Measurements from ENCODE around the gene LUC7L3.

DNA sequence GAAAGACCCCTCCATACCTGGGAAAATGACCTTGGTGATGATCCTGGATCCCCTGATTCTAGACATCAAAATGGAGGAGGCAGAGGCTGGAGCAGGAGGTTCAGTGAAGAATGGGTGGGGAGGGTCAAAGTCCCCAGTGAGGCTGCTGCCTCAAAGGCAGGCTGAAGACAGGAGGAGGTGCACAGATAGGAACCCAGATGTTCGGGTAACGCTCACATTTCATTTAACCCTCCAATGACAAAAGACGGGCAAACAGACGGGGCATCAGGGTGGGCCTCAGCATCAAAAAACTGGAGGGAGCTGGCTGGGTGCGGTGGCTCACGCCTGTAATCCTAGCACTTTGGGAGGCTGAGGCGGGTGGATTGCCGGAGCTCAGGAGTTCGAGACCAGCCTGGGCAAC is 48.0 kb downstream of the LUC7L3 start, which contains the start of gene ANKRD40CL:
- no peak for TF ChIP-seq EZH2phosphoT487 (IDR thresholded peaks at IDR 0.05; ENCODE audit: low read depth, severe bottlenecking, unreplicated experiment)
- TF ChIP-seq, protein P1, sequence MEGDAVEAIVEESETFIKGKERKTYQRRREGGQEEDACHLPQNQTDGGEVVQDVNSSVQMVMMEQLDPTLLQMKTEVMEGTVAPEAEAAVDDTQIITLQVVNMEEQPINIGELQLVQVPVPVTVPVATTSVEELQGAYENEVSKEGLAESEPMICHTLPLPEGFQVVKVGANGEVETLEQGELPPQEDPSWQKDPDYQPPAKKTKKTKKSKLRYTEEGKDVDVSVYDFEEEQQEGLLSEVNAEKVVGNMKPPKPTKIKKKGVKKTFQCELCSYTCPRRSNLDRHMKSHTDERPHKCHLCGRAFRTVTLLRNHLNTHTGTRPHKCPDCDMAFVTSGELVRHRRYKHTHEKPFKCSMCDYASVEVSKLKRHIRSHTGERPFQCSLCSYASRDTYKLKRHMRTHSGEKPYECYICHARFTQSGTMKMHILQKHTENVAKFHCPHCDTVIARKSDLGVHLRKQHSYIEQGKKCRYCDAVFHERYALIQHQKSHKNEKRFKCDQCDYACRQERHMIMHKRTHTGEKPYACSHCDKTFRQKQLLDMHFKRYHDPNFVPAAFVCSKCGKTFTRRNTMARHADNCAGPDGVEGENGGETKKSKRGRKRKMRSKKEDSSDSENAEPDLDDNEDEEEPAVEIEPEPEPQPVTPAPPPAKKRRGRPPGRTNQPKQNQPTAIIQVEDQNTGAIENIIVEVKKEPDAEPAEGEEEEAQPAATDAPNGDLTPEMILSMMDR (IDR thresholded peaks at IDR 0.05; ENCODE audit: poor library complexity), result no peak
- TF ChIP-seq EZH2 (IDR thresholded peaks at IDR 0.05; ENCODE audit: borderline replicate concordance), result no peak
